Measurements from ENCODE around the gene ARID3A.

DNA sequence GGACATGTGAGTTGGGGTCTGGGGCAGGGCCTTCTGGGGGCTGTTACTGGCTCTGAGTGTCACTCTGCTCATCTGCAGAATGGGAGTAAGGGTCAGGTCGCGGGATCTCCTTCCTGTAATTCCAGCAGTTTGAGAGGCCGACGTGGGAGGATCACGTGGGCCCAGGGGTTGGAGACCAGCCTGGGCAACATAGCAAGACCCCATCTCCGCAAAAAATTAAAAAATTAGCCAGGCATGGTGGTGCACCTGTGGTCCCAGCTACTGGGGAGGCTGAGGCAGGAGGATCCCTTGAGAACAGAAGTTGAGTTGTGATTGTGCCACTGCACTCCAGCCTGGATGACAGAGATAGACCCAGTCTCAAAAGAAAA lies 4.0 kb downstream of the ARID3A start:
- TF ChIP-seq, protein P1, sequence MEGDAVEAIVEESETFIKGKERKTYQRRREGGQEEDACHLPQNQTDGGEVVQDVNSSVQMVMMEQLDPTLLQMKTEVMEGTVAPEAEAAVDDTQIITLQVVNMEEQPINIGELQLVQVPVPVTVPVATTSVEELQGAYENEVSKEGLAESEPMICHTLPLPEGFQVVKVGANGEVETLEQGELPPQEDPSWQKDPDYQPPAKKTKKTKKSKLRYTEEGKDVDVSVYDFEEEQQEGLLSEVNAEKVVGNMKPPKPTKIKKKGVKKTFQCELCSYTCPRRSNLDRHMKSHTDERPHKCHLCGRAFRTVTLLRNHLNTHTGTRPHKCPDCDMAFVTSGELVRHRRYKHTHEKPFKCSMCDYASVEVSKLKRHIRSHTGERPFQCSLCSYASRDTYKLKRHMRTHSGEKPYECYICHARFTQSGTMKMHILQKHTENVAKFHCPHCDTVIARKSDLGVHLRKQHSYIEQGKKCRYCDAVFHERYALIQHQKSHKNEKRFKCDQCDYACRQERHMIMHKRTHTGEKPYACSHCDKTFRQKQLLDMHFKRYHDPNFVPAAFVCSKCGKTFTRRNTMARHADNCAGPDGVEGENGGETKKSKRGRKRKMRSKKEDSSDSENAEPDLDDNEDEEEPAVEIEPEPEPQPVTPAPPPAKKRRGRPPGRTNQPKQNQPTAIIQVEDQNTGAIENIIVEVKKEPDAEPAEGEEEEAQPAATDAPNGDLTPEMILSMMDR (CRISPR knock-in tag; IDR thresholded peaks at IDR 0.05), result no peak
- TF ChIP-seq, protein P2, sequence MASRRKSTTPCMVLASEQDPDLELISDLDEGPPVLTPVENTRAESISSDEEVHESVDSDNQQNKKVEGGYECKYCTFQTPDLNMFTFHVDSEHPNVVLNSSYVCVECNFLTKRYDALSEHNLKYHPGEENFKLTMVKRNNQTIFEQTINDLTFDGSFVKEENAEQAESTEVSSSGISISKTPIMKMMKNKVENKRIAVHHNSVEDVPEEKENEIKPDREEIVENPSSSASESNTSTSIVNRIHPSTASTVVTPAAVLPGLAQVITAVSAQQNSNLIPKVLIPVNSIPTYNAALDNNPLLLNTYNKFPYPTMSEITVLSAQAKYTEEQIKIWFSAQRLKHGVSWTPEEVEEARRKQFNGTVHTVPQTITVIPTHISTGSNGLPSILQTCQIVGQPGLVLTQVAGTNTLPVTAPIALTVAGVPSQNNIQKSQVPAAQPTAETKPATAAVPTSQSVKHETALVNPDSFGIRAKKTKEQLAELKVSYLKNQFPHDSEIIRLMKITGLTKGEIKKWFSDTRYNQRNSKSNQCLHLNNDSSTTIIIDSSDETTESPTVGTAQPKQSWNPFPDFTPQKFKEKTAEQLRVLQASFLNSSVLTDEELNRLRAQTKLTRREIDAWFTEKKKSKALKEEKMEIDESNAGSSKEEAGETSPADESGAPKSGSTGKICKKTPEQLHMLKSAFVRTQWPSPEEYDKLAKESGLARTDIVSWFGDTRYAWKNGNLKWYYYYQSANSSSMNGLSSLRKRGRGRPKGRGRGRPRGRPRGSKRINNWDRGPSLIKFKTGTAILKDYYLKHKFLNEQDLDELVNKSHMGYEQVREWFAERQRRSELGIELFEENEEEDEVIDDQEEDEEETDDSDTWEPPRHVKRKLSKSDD (CRISPR knock-in tag; IDR thresholded peaks at IDR 0.05; ENCODE audit: low read depth), result no peak
- TF ChIP-seq SMARCE1 (IDR thresholded peaks at IDR 0.05; ENCODE audit: borderline replicate concordance) (no peak), ZNF354B (CRISPR knock-in tag; IDR thresholded peaks at IDR 0.05) (no peak), BRD4 (CRISPR knock-in tag; IDR thresholded peaks at IDR 0.05) (no peak), TAF1 (CRISPR knock-in tag; IDR thresholded peaks at IDR 0.05) (no peak), TCF7L2 (IDR thresholded peaks at IDR 0.05; ENCODE audit: low read depth, low read length) (no peak), ZNF558 (CRISPR knock-in tag; IDR thresholded peaks at IDR 0.05; ENCODE audit: borderline replicate concordance) (no peak), POLR2A (IDR thresholded peaks at IDR 0.05; ENCODE audit: insufficient read depth in 1 of 2, low read depth in 2 of 2, low read length in 2 of 2) (no peak), TBL1XR1 (IDR thresholded peaks at IDR 0.05; ENCODE audit: borderline replicate concordance, low read length, partially characterized antibody) (no peak)
- TF ChIP-seq, protein P3, sequence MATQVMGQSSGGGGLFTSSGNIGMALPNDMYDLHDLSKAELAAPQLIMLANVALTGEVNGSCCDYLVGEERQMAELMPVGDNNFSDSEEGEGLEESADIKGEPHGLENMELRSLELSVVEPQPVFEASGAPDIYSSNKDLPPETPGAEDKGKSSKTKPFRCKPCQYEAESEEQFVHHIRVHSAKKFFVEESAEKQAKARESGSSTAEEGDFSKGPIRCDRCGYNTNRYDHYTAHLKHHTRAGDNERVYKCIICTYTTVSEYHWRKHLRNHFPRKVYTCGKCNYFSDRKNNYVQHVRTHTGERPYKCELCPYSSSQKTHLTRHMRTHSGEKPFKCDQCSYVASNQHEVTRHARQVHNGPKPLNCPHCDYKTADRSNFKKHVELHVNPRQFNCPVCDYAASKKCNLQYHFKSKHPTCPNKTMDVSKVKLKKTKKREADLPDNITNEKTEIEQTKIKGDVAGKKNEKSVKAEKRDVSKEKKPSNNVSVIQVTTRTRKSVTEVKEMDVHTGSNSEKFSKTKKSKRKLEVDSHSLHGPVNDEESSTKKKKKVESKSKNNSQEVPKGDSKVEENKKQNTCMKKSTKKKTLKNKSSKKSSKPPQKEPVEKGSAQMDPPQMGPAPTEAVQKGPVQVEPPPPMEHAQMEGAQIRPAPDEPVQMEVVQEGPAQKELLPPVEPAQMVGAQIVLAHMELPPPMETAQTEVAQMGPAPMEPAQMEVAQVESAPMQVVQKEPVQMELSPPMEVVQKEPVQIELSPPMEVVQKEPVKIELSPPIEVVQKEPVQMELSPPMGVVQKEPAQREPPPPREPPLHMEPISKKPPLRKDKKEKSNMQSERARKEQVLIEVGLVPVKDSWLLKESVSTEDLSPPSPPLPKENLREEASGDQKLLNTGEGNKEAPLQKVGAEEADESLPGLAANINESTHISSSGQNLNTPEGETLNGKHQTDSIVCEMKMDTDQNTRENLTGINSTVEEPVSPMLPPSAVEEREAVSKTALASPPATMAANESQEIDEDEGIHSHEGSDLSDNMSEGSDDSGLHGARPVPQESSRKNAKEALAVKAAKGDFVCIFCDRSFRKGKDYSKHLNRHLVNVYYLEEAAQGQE (IDR thresholded peaks at IDR 0.05; ENCODE audit: borderline replicate concordance in 1 of 2, low read depth in 1 of 2, low read length in 2 of 2), result no peak

All from HepG2 (cell line).